Gastrocnemius medialis (tissue), 4 donors: Measurements from ENCODE around the gene FAM227A. TPM values are rescaled to one million over a fixed set of nuclear protein-coding genes. Genes with fewer than 3 reads are reported as not detected.

Source experiments
- ATAC-seq, 2 donors: fragments of 150-250 bp; one replicate each; pipeline ENCODE4 v1.9.1; 2016
- DNase-seq, 2 donors: peaks; one replicate each; pipeline ENCODE4 v3.0.0-alpha.2; 2019
- H3K27ac ChIP-seq, 4 donors: fragments of 200-600 bp; sonication (generic); 1 replicate in 1 of 4; 2 replicates in 3 of 4; pipeline ENCODE4 v1.5.1; 2016 to 2018; ENCODE audit warnings: mild to moderate bottlenecking in 2 of 4, moderate library complexity in 1 of 4
- H3K27me3 ChIP-seq, 3 donors: fragments of 200-600 bp; sonication (generic) in 2 of 3; 1 replicate in 1 of 3; 2 replicates in 2 of 3; pipeline versions ENCODE4 v1.5.1 to v1.6.0; 2016 to 2019; ENCODE audit warnings: mild to moderate bottlenecking in 1 of 3, moderate library complexity in 1 of 3
- H3K36me3 ChIP-seq, 2 donors: fragments of 200-600 bp; sonication (generic) in 1 of 2; one replicate each; pipeline ENCODE4 v1.5.1; 2017 to 2018
- H3K4me1 ChIP-seq, 2 donors: fragments of 200-600 bp; sonication (generic) in 1 of 2; one replicate each; pipeline ENCODE4 v1.5.1; 2016 to 2017; ENCODE audit warnings: mild to moderate bottlenecking in 2 of 2
- H3K4me3 ChIP-seq, 4 donors: fragments of 200-600 bp; sonication (generic) in 3 of 4; 1 replicate in 1 of 4; 2 replicates in 3 of 4; pipeline ENCODE4 v1.5.1; 2016 to 2019; ENCODE audit warnings: mild to moderate bottlenecking in 2 of 4
- H3K9me3 ChIP-seq, 3 donors: fragments of 200-600 bp; sonication (generic) in 2 of 3; 1 replicate in 1 of 3; 2 replicates in 2 of 3; pipeline ENCODE4 v1.5.1; 2016 to 2019
- POLR2A ChIP-seq, 2 donors: fragments of 450-650 bp; IDR thresholded peaks; one replicate each; pipeline ENCODE4 v1.6.1; 2017; ENCODE audit warnings: antibody characterized with exemption in 2 of 2, mild to moderate bottlenecking in 2 of 2, moderate library complexity in 2 of 2
- in situ Hi-C, 4 donors: fragments of 200-750 bp; cut with MboI; loops; one replicate each; pipeline versions ENCODE4 v1.15.0 to v1.8.0; 2017; ENCODE audit warnings: low sequenced_read_pairs in 4 of 4
- intact Hi-C: fragments of 100-400 bp; cut with DNase I; formaldehyde crosslinking; loops from one replicate; pipeline ENCODE4 v1.15.1; 2023; ENCODE audit warnings: low total_unique reads
- total RNA-seq, 4 donors: library from RNA; depleted of rRNA; stranded (reverse); fragments of >200 nt; gene quantifications; one replicate each; pipeline versions ENCODE4 v1.1.0 to v1.2.3, GENCODE V29; 2016
- TF ChIP-seq, protein P1 (sequence below), 5 experiments: fragments of 450-650 bp in 3 of 5; fragments of 200-600 bp in 2 of 5; sonication (generic) in 2 of 5; IDR thresholded peaks in 4 of 5; conservative IDR thresholded peaks in 1 of 5; 1 replicate in 4 of 5; 2 replicates in 1 of 5; pipeline ENCODE4 v1.5.1; 2016 to 2019; ENCODE audit warnings: antibody characterized with exemption in 5 of 5, mild to moderate bottlenecking in 3 of 5, moderate library complexity in 3 of 5

Gene FAM227A
- total RNA-seq, 4 donors from 2014 or later, result 0.02 TPM; not detected in 3

DNA sequence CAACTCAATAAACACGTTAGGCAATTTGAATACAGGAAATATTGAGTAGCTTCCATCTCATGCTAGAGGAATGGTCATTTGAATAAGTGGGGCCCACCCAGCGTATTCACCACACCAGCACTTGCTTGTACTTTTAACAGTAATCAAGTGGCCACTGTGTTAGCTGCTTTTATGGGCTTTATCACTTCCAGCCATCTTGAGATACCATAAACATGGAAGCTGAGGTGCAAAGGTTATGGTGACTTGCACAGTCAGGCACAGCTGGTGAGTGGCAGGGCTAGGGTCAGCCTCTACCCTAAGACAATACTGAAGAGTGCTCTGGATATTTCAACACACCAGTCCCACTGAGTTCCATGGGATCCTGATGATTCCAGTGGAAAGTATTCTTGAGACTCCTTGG lies 37.9 kb upstream of the FAM227A start:
- no peak overlapping the region for H3K27ac ChIP-seq
- TF ChIP-seq POLR2A (IDR thresholded peaks at IDR 0.05), result no peak
- TF ChIP-seq, protein P1, sequence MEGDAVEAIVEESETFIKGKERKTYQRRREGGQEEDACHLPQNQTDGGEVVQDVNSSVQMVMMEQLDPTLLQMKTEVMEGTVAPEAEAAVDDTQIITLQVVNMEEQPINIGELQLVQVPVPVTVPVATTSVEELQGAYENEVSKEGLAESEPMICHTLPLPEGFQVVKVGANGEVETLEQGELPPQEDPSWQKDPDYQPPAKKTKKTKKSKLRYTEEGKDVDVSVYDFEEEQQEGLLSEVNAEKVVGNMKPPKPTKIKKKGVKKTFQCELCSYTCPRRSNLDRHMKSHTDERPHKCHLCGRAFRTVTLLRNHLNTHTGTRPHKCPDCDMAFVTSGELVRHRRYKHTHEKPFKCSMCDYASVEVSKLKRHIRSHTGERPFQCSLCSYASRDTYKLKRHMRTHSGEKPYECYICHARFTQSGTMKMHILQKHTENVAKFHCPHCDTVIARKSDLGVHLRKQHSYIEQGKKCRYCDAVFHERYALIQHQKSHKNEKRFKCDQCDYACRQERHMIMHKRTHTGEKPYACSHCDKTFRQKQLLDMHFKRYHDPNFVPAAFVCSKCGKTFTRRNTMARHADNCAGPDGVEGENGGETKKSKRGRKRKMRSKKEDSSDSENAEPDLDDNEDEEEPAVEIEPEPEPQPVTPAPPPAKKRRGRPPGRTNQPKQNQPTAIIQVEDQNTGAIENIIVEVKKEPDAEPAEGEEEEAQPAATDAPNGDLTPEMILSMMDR (IDR thresholded peaks at IDR 0.05 in 4 of 5, conservative IDR thresholded peaks at IDR 0.05 in 1 of 5), result no peak
- in situ Hi-C loops, result no loop called here

GRCh38 chr22:38689651-38690050 lies 33.5 kb upstream of the FAM227A start:
- ATAC-seq (no peak), DNase-seq (no peak)
- no peak overlapping the region for H3K27ac ChIP-seq
- in situ Hi-C loops (no loop called here), intact Hi-C loops (loop anchor here (10.0 kb wide), 1 partner anchor 195 kb away; no protein-coding TSS in a partner anchor)
- peaks cover 7 to 46% of the 10 kb centered on the region in 2 donors for H3K36me3 ChIP-seq
- no peaks in the 10 kb centered on the region for H3K9me3 ChIP-seq
- no peaks in the 10 kb centered on the region for H3K27me3 ChIP-seq
- no peaks in the 10 kb centered on the region for H3K4me1 ChIP-seq
- no peak for TF ChIP-seq POLR2A (IDR thresholded peaks at IDR 0.05)
- TF ChIP-seq, protein P1 (IDR thresholded peaks at IDR 0.05 in 4 of 5, conservative IDR thresholded peaks at IDR 0.05 in 1 of 5), result no peak
- no peak overlapping the region for H3K4me3 ChIP-seq

More for the DNA sequence above, 37.9 kb upstream of the FAM227A start:
- peaks cover 22 to 24% of the 10 kb centered on the region in 2 donors for H3K4me1 ChIP-seq
- H3K27me3 ChIP-seq, result no peaks in the 10 kb centered on the region
- DNase-seq, result no peak
- intact Hi-C loops, result no loop called here
- H3K36me3 ChIP-seq, result peaks cover 0 to 12% of the 10 kb centered on the region in 2 donors
- H3K9me3 ChIP-seq, result no peaks in the 10 kb centered on the region
- no peak for ATAC-seq
- no peak overlapping the region for H3K4me3 ChIP-seq

DNA sequence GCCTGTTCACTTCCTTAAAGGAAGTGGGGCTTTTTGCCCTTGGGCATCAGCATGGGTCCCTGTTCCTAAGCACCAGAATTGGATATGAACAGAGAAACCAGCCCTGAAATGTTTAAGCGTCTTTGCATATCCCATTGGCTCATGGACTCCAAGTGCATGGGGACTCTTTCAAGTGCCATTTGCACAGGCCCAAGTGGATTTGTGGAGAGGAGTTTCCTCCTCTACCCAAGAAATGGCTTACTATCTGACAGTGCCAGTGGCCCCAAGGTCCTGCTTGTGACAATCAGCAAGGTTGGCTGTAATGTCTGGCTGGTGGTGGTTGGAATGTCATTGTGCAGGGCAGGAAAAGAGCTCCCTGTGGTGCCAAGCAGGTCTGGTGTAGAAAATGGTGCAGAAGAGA lies 29.6 kb upstream of the FAM227A start:
- TF ChIP-seq POLR2A (IDR thresholded peaks at IDR 0.05), result no peak
- TF ChIP-seq, protein P1 (IDR thresholded peaks at IDR 0.05 in 4 of 5, conservative IDR thresholded peaks at IDR 0.05 in 1 of 5), result no peak
- intact Hi-C loops (loop anchor here (10.0 kb wide), 1 partner anchor 191 kb away; no protein-coding TSS in a partner anchor), in situ Hi-C loops (no loop called here)
- Histone ChIP-seq H3K9me3 (no peaks in the 10 kb centered on the region), H3K4me3 (no peak overlapping the region), H3K27me3 (no peaks in the 10 kb centered on the region), H3K36me3 (peaks cover 7 to 68% of the 10 kb centered on the region in 2 donors), H3K27ac (no peak overlapping the region), H3K4me1 (peaks cover 6 to 13% of the 10 kb centered on the region in 2 donors)
- ATAC-seq, result no peak
- DNase-seq, result no peak

DNA sequence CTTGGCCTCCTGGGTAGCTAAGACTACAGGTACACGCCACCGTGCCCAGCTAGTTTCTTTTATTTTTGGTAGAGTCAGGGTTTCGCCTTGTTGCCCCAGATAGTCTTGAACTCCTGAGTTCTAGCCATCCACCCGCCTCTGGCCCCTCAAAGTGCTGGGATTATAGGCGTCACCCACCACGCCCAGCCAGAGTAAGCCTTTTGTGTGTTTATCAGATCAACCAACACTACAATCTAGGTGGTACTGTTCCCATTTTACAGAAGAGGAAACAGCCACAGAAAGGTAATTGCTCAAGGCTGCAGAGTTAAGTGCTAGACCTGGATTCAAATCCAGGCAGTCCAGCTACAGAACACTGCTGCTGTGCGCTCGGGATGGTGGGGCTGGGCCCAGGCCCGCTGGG lies 28.7 kb upstream of the FAM227A start:
- TF ChIP-seq, protein P1 (IDR thresholded peaks at IDR 0.05 in 4 of 5, conservative IDR thresholded peaks at IDR 0.05 in 1 of 5), result no peak
- no peak for TF ChIP-seq POLR2A (IDR thresholded peaks at IDR 0.05)
- in situ Hi-C loops, result no loop called here
- no peaks in the 10 kb centered on the region for H3K27me3 ChIP-seq
- H3K9me3 ChIP-seq, result no peaks in the 10 kb centered on the region
- H3K4me1 ChIP-seq, result peaks cover 6 to 13% of the 10 kb centered on the region in 2 donors
- no peak overlapping the region for H3K27ac ChIP-seq
- H3K36me3 ChIP-seq, result peaks cover 7 to 68% of the 10 kb centered on the region in 2 donors
- intact Hi-C loops, result loop anchor here (10.0 kb wide), 1 partner anchor 190 kb away; no protein-coding TSS in a partner anchor
- no peak for DNase-seq
- no peak for ATAC-seq
- H3K4me3 ChIP-seq, result no peak overlapping the region
